Caki2 (cell line): Measurements from ENCODE around the gene RUNDC1. TPM values are rescaled to one million over a fixed set of nuclear protein-coding genes. Genes with fewer than 3 reads are reported as not detected.

Experiments
- DNase-seq: peaks from one replicate; pipeline ENCODE4 v3.0.0-alpha.2; 2015; ENCODE audit warnings: low read depth
- in situ Hi-C: cut with HindIII; loops from 2 replicates; pipeline ENCODE4 v1.10.0; 2016; ENCODE audit warnings: low sequenced_read_pairs, low pct_unique_long_range_greater_than_20kb, mixed read lengths
- total RNA-seq: library from RNA; depleted of rRNA; stranded (reverse); fragments of >200 nt; shearing (Covaris generic); gene quantifications from 2 replicates; pipeline ENCODE4 v1.2.3, GENCODE V29; 2014; ENCODE audit warnings: low replicate concordance

Gene RUNDC1
- total RNA-seq, 1 experiment from 2014 or later = 9.8 TPM

GRCh38 chr17:43014649-43015542 is 34.5 kb downstream of the RUNDC1 start:
- no peak for DNase-seq
- in situ Hi-C loops = no loop called here

- in situ Hi-C loops = no loop called here
- no peak for DNase-seq
These were observed 35.2 kb downstream of the RUNDC1 start for GRCh38 chr17:43015579-43015978.

DNA sequence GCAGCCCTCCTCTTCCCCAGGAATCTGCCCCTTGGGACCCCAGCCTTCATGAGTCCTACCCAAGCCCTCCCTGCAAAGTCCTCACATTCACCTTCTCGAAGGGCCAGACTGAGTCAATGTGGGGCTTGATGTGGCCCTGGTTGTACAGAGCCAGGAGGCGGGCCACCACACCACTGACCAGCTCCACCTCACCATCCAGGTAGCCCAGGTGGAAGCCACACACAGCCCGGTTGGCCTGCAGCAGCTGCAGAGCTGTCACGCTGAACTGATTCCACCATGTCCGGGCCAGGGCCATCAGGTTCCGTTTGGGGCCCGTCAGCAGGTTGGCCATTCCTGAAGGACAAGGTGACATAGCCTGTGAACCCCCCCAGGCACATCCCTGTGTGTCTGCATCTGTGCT is 35.9 kb downstream of the RUNDC1 start:
- DNase-seq = no peak
- in situ Hi-C loops = no loop called here

- peak; percentile 25 for DNase-seq
- in situ Hi-C loops = no loop called here
These were observed 37.9 kb downstream of the RUNDC1 start for GRCh38 chr17:43018008-43018853.

GRCh38 chr17:43018932-43019331 is 38.6 kb downstream of the RUNDC1 start:
- DNase-seq = no peak
- in situ Hi-C loops = no loop called here

DNA sequence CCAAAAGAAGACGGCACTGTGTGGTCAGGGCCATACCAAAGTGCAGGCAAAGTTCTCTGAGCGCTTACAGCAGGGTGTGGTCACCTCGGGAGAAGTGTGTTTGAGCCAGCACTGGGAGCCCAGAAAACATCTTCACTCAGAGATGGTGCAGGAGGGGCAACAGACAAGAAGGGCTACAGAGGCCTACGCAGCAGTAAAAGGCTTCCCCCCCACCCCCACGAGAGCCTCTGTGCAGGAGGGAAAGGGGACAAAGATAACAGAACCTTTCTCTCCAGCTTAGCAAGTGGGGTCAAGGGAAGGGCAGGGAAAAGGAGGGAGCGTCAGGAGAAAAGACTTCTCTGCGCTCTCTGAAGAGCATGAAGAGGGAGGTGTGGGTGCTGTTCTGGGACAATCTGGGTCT is 39.1 kb downstream of the RUNDC1 start:
- no peak for DNase-seq
- in situ Hi-C loops = no loop called here

DNA sequence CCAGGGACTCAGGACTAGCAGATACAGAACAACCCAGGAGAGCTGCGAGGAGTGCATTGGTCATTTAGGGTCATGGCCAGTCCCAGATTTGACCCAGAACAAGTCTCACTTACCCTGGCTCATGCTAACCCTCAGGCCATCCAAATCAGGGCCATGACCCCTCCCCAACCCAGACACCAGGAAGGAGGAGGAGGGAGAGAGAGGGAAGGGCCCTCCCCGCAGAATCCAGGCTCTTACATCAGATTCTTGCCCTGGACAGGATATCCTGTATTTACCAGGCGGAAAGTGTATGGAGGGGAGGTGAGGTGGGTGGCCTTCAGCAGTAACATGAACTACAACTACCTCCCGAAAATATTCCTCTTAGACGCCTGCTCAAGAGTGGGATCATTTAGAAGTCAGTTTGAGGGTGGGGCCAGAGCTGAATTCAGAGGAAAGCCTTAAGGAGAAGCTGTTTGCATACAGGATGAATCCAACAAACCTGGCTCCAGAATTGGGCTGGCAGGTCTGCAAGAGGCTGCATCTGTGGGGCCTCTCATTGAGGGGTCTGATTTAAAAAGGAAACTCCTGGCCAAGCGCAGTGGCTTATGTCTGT is 39.8 kb downstream of the RUNDC1 start:
- no peak for DNase-seq
- in situ Hi-C loops = no loop called here

DNA sequence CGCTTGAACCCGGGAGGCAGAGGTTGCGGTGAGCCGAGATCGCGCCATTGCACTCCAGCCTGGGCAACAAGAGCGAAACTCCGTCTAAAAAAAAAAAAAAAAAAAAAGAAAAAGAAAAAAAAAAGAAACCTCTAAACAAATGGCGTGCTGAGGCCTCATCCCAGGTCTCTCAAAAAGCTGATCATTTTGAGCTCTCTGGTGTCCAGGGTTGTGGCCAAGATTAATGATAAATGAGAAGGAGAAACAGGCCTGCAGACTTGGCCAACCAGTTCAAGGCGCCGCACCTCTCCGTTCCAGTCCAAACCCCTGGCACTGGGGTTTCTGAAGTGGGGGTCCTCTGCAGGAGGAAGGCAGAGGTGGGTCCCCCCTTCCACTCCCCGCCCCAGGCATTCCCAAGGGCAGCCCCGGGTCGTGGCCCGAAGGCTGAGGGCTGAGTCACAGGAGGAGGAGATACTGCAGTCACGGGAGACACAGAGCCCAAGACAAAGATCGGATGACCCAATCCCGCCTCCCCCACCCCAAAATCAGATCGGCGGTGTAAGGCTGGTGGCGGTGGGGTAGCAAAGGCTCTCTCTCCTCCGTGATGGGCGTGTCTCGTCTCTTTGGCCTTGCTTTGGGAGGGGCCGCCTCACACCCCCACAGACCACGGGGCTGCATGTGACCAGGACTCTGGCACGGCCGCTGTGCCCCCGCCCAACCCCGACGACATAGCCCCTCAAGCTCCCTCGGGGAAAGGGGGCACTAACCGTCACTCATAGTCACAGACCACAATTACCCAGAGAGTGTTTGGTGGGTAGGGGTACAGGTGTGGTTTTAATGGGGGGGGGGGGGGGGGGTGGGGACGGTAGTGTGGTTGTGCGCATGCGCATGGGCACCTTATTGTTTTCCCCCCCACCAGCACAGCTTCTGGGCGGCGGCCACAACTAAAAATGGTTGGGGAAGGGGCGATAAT is 40.7 kb downstream of the RUNDC1 start:
- in situ Hi-C loops = no loop called here
- peak; percentile 81 for DNase-seq

GRCh38 chr17:43021741-43022512 is 41.6 kb downstream of the RUNDC1 start, which contains the start of gene VAT1:
Gene VAT1, minus strand, starts transcription at chr17:43022385. Its CDS starts 63 bp downstream, at chr17:43022322.
- in situ Hi-C loops = no loop called here
- DNase-seq = peak; percentile 77

GRCh38 chr17:43024407-43025289 is 44.3 kb downstream of the RUNDC1 start, which contains the start of gene RND2:
Gene RND2, plus strand, starts transcription at chr17:43025231. Its CDS starts 117 bp downstream, at chr17:43025348.
- DNase-seq = peak; percentile 97
- in situ Hi-C loops = no loop called here

DNA sequence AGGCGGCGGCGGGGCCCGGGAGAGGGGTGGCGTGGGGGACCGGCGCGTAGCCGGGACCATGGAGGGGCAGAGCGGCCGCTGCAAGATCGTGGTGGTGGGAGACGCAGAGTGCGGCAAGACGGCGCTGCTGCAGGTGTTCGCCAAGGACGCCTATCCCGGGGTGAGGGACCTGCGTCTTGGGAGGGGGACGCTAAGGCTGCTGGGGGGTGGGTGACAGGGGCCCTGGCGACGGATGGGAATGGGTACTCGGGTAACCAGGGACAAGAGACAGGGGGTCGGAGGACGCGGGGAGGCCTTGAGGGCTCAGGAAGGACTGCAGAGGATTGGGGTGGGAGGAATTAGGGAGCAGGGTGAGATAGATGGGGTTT is 44.9 kb downstream of the RUNDC1 start:
- in situ Hi-C loops = no loop called here
- DNase-seq = no peak

DNA sequence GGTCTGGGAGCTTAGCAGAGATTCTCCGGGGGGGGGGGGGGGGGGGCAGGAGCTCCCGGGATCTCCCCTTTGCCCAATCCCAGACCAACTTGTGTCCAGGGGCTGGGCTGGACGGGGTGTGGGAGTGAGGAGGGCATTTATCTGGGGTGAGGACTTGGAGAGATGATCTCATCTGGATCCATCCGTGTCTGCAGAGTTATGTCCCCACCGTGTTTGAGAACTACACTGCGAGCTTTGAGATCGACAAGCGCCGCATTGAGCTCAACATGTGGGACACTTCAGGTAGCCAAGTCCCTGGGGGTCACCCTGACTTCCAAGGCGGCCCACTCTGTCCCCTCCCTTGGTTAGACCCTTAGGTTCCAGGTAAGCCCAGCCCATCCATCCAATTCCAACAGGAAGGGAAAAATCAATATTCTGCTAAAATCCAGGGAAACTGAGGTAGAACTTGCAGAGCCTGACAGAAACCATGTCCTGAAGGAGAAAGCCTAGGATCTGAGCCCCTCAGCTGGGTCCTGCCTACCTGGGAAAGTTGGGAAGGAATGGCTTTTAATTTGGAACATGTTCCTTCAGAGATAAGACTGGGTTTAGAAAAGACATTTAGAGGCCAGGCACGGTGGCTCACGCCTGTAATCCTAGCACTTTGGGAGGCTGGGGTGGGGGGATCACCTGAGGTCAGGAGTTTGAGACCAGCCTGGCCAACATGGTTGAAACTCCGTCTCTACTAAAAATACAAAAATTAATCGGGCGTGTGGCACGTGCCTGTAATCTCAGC is 45.6 kb downstream of the RUNDC1 start:
- no peak for DNase-seq
- in situ Hi-C loops = no loop called here

DNA sequence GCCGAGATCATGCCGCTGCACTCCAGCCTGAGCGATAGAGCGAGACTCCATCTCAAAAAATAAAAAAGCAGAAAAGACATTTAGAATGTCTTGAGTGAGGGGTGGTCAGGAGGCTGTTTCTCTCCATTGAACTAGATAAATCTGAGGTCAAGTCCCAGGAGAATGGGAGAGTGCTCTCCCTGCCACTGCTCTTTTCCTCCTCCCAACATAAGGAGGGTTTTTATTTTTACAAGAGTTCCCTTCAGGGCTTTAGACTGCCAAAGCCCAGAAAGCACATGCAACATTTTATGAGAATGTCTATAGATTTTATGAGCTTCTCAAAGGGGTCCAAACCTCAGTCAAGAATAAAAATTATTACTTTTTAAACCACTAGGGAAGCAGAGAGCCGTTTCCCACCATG is 46.2 kb downstream of the RUNDC1 start:
- in situ Hi-C loops = no loop called here
- no peak for DNase-seq

DNA sequence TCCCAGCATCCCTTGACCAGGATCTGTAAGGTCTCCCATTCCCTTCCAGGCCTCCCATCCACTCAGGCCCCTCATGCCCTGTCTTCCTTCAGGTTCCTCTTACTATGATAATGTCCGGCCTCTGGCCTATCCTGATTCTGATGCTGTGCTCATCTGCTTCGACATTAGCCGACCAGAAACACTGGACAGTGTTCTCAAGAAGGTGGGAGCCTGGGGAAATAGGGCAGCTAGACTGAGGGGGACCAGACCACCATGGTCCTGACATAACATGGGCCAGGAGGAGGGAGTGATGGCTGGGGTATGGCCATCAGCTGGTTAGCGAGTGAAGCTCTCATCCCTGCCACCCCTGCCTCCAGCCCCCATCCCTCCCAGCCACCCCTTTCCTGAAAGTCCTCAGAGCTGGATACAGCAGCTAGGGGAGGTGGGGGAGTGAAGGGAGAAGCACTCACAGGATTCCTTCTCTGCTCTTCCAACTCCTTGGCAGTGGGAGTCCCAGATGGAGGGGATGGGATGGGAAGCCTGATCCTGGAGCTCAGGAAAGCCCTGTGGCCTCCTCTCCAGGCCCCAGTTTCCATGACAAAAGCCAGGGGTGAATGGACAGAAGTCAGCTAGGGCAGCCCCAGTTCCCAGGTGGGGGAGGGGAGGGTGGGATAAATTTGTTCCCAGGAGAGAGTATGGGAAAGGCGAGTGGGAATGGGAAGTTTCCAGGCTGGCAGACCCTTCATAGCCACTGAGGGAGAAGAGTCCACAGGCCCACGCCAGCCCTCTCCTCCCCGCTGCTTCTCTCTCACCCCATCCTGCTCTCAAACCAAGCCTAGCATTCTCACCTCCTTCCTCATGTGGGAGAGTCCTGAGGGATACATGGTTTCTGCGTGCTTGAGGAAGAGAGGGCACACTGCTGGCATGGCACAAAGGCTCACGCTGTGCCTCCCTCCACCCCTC is 47.0 kb downstream of the RUNDC1 start:
- DNase-seq = no peak
- in situ Hi-C loops = no loop called here
